NCI-H2196 (cell line): Measurements from ENCODE around the gene VPS16.

ENCODE experiments used
- DNase-seq: peaks from one replicate; lab custom pipeline; 2025; ENCODE audit not compliant: unreplicated experiment; lab: John Stamatoyannopoulos, UW

VPS16 gene

GRCh38 chr20:2834401-2835110, 6.0 kb upstream of the VPS16 start:
- no peak for DNase-seq

- DNase-seq = no peak
These were observed 5.2 kb upstream of the VPS16 start for GRCh38 chr20:2835331-2835796.

- DNase-seq = no peak
These were observed 4.5 kb upstream of the VPS16 start for GRCh38 chr20:2836035-2836434.

- no peak for DNase-seq
These were observed 3.2 kb upstream of the VPS16 start for GRCh38 chr20:2837221-2837960.

GRCh38 chr20:2838170-2838797, 2.3 kb upstream of the VPS16 start:
- DNase-seq = no peak

GRCh38 chr20:2838847-2839671, 1.5 kb upstream of the VPS16 start:
- DNase-seq = no peak

- no peak for DNase-seq
These were observed 810 bp upstream of the VPS16 start for GRCh38 chr20:2839732-2840137.

GRCh38 chr20:2840967-2841531, 504 bp downstream of the VPS16 start:
- DNase-seq = peak; percentile 18

GRCh38 chr20:2845607-2846006, 5.1 kb downstream of the VPS16 start:
- DNase-seq = no peak

GRCh38 chr20:2846698-2847097, 6.2 kb downstream of the VPS16 start:
- DNase-seq = no peak

GRCh38 chr20:2847802-2848201, 7.3 kb downstream of the VPS16 start:
- DNase-seq = no peak

- DNase-seq = no peak
These were observed 9.0 kb downstream of the VPS16 start for GRCh38 chr20:2849529-2849928.

- DNase-seq = no peak
These were observed 10.5 kb downstream of the VPS16 start for GRCh38 chr20:2851086-2851485.

GRCh38 chr20:2858591-2858990, 18.0 kb downstream of the VPS16 start:
- DNase-seq = no peak

- peak; percentile 41 for DNase-seq
These were observed 19.0 kb downstream of the VPS16 start for GRCh38 chr20:2859330-2860121.

GRCh38 chr20:2864626-2865025, 24.1 kb downstream of the VPS16 start:
- DNase-seq = no peak

- no peak for DNase-seq
These were observed 24.6 kb downstream of the VPS16 start for GRCh38 chr20:2865101-2865500.

GRCh38 chr20:2865630-2866029, 25.1 kb downstream of the VPS16 start:
- no peak for DNase-seq

GRCh38 chr20:2866236-2866635, 25.7 kb downstream of the VPS16 start:
- no peak for DNase-seq
